Lung (tissue), 12 donors: ENCODE data around the gene AUNIP. TPM values are rescaled to one million over a fixed set of nuclear protein-coding genes. Genes with fewer than 3 reads are reported as not detected.
A peak's percentile ranks its signal among the peaks of the same experiment; 100 is the strongest.

ENCODE experiments used
- ATAC-seq: fragments of 200-7000 bp; cut with Tn5 transposase; one replicate; pipeline ENCODE4 v1.9.1; 2020; ENCODE audit warnings: moderate number of reproducible peaks; ENCODE audit not compliant: insufficient read depth, low FRiP score
- DNase-seq, 3 donors: peaks; one replicate each; pipeline ENCODE4 v3.0.0-alpha.2; 2013 to 2017
- H3K27ac ChIP-seq, 2 donors: one replicate each; pipeline ENCODE4 v1.5.1; 2013; ENCODE audit warnings: mild to moderate bottlenecking in 2 of 2, moderate library complexity in 2 of 2, control low read depth in 1 of 2, inconsistent platforms in 1 of 2, low read depth in 1 of 2, low read length in 1 of 2
- H3K27me3 ChIP-seq, 3 donors: one replicate each; pipeline ENCODE4 v1.5.1; 2013; ENCODE audit warnings: low read length in 2 of 3; ENCODE audit not compliant: control insufficient read depth in 3 of 3, insufficient read depth in 3 of 3
- H3K36me3 ChIP-seq, 4 donors: one replicate each; pipeline ENCODE4 v1.5.1; 2013; ENCODE audit warnings: low read length in 4 of 4, mild to moderate bottlenecking in 1 of 4, moderate library complexity in 1 of 4; ENCODE audit not compliant: control insufficient read depth in 4 of 4, insufficient read depth in 4 of 4
- H3K4me1 ChIP-seq, 5 donors: one replicate each; pipeline ENCODE4 v1.5.1; 2013; ENCODE audit warnings: low read length in 5 of 5, mild to moderate bottlenecking in 2 of 5, moderate library complexity in 1 of 5; ENCODE audit not compliant: control insufficient read depth in 5 of 5, insufficient read depth in 5 of 5
- H3K4me3 ChIP-seq: one replicate; pipeline ENCODE4 v1.5.1; 2013; ENCODE audit warnings: mild to moderate bottlenecking, control low read depth, moderate library complexity
- H3K9ac ChIP-seq, 2 donors: one replicate each; pipeline ENCODE4 v1.5.1; 2013; ENCODE audit warnings: low read length in 2 of 2, control low read depth in 1 of 2; ENCODE audit not compliant: insufficient read depth in 1 of 2
- H3K9me3 ChIP-seq, 4 donors: one replicate each; pipeline ENCODE4 v1.5.1; 2013; ENCODE audit warnings: low read length in 3 of 4, mild to moderate bottlenecking in 1 of 4, moderate library complexity in 1 of 4; ENCODE audit not compliant: control insufficient read depth in 4 of 4, insufficient read depth in 3 of 4
- CTCF ChIP-seq: IDR thresholded peaks from 2 replicates; pipeline ENCODE4 v1.5.1; 2012; ENCODE audit warnings: mild to moderate bottlenecking; ENCODE audit errors: control extremely low read depth, extremely low read depth
- WGBS, 2 donors: extraction: QIAGEN DNeasy Blood & Tissue Kit; methylation state at CpG; one replicate each; pipeline ENCODE4 v1.1.7; 2013; 5-methylcytosine and 5-hydroxymethylcytosine counted together
- polyA plus RNA-seq, 2 donors: library from polyadenylated mRNA; stranded (reverse); fragments of 200-250 nt; gene quantifications; one replicate each; pipeline ENCODE4 v1.2.1, GENCODE V29; 2013
- total RNA-seq, 2 donors: library from RNA; depleted of rRNA in 1 of 2; stranded (reverse); fragments of >200 nt in 1 of 2; gene quantifications; one replicate each; pipeline ENCODE4 v1.2.1, GENCODE V29; 2014 to 2021
- donor health status: control.
- donor health status: control.
- donor health status: Bipolar disorder and iron deficiency.
- donor health status: healthy.
- donor health status: DM: yes; HTN: yes; CAD: no.

Gene AUNIP
- total and polyA plus RNA-seq, 4 donors: 0.21 to 1.1 (median 0.29) TPM

- WGBS, 2 donors: 80 to 83% methylated on average over 3 of the region's 3 CpGs
- ATAC-seq: no peak
- Histone ChIP-seq H3K27me3 (no peaks in the 10 kb centered on the region), H3K9ac (no peak overlapping the region), H3K4me1 (peaks cover 0 to 3% (median 0%) of the 10 kb centered on the region in 5 donors), H3K4me3 (no peak overlapping the region), H3K9me3 (no peaks in the 10 kb centered on the region), H3K27ac (no peak overlapping the region), H3K36me3 (peaks cover 11 to 21% (median 16%) of the 10 kb centered on the region in 4 donors)
- TF ChIP-seq CTCF: no peak
- no peak for DNase-seq
Observed at GRCh38 chr1:25836695-25837094, 22.6 kb downstream of the AUNIP start.

GRCh38 chr1:25834894-25835293 is 24.4 kb downstream of the AUNIP start:
- no peak for ATAC-seq
- peak in 2 of 3 donors; percentile 34 to 35 for DNase-seq

GRCh38 chr1:25833158-25833557 is 26.1 kb downstream of the AUNIP start:
- Histone ChIP-seq H3K4me1 (peaks cover 0 to 3% (median 0%) of the 10 kb centered on the region in 5 donors), H3K4me3 (no peak overlapping the region), H3K36me3 (peaks cover 34 to 52% (median 40%) of the 10 kb centered on the region in 4 donors), H3K9ac (no peak overlapping the region), H3K9me3 (no peaks in the 10 kb centered on the region), H3K27me3 (no peaks in the 10 kb centered on the region), H3K27ac (no peak overlapping the region)
- WGBS, 2 donors: 97 to 98% methylated on average over 5 of the region's 5 CpGs
- DNase-seq (no peak), ATAC-seq (no peak)
- TF ChIP-seq CTCF: no peak

More at GRCh38 chr1:25834894-25835293, 24.4 kb downstream of the AUNIP start:
- no peak for TF ChIP-seq CTCF
- Histone ChIP-seq H3K27me3 (no peaks in the 10 kb centered on the region), H3K27ac (no peak overlapping the region), H3K4me3 (no peak overlapping the region), H3K4me1 (peaks cover 0 to 3% (median 0%) of the 10 kb centered on the region in 5 donors), H3K9ac (no peak overlapping the region), H3K9me3 (no peaks in the 10 kb centered on the region), H3K36me3 (peaks cover 21 to 39% (median 28%) of the 10 kb centered on the region in 4 donors)
- 68 to 69% methylated on average over 3 of the region's 3 CpGs for WGBS, 2 donors
